Prostate gland (tissue), 2 donors: ENCODE results near the gene NBAS.

Experiments
- CTCF ChIP-seq, 4 experiments: fragments of 200-600 bp in 2 of 4; fragments of 450-650 bp in 2 of 4; sonication (generic) in 2 of 4; IDR thresholded peaks; 1 replicate in 3 of 4; 2 replicates in 1 of 4; pipeline ENCODE4 v1.5.1; 2016 to 2019; ENCODE audit warnings: antibody characterized with exemption in 4 of 4, mild to moderate bottlenecking in 2 of 4, moderate library complexity in 2 of 4
- POLR2A ChIP-seq: fragments of 450-650 bp; IDR thresholded peaks from one replicate; pipeline ENCODE4 v1.6.1; 2016; ENCODE audit warnings: antibody characterized with exemption, mild to moderate bottlenecking
- POLR2AphosphoS5 ChIP-seq: sonication (generic); formaldehyde crosslinking; IDR thresholded peaks from one replicate; pipeline ENCODE4 v1.6.1; 2017; ENCODE audit warnings: antibody characterized with exemption

- TF ChIP-seq CTCF (IDR thresholded peaks at IDR 0.05) (no peak), POLR2AphosphoS5 (no peak), POLR2A (no peak)
Observed at GRCh38 chr2:15191789-15192188, 369.3 kb downstream of the NBAS start.
